Measurements from ENCODE around the gene RSPH1.

Gene RSPH1

GRCh38 chr21:42512346-42513034 lies 16.5 kb upstream of the RSPH1 start:
- DNase-seq: no peak

GRCh38 chr21:42509244-42509643 lies 13.2 kb upstream of the RSPH1 start:
- no peak for DNase-seq

- no peak for DNase-seq
Observed at GRCh38 chr21:42508371-42508770, 12.3 kb upstream of the RSPH1 start.

- DNase-seq: no peak
Observed at GRCh38 chr21:42507418-42507817, 11.4 kb upstream of the RSPH1 start.

- no peak for DNase-seq
Observed at GRCh38 chr21:42505090-42505726, 9.2 kb upstream of the RSPH1 start.

- no peak for DNase-seq
Observed at GRCh38 chr21:42503711-42504110, 7.7 kb upstream of the RSPH1 start.

- DNase-seq: no peak
Observed at GRCh38 chr21:42500736-42501135, 4.7 kb upstream of the RSPH1 start.

- no peak for DNase-seq
Observed at GRCh38 chr21:42500225-42500624, 4.2 kb upstream of the RSPH1 start.

GRCh38 chr21:42499444-42500112 lies 3.6 kb upstream of the RSPH1 start:
- DNase-seq: peak; percentile 75

GRCh38 chr21:42498012-42498411 lies 2.0 kb upstream of the RSPH1 start:
- no peak for DNase-seq

- DNase-seq: no peak
Observed at GRCh38 chr21:42496839-42497202, 797 bp upstream of the RSPH1 start.

- DNase-seq: no peak
Observed at GRCh38 chr21:42495765-42496119, 282 bp downstream of the RSPH1 start.

- no peak for DNase-seq
Observed at GRCh38 chr21:42495027-42495426, 997 bp downstream of the RSPH1 start.

- no peak for DNase-seq
Observed at GRCh38 chr21:42493109-42494060, 2.6 kb downstream of the RSPH1 start.

- no peak for DNase-seq
Observed at GRCh38 chr21:42492201-42492600, 3.8 kb downstream of the RSPH1 start.

- DNase-seq: no peak
Observed at GRCh38 chr21:42491328-42491727, 4.7 kb downstream of the RSPH1 start.

- no peak for DNase-seq
Observed at GRCh38 chr21:42490720-42491119, 5.3 kb downstream of the RSPH1 start.

- no peak for DNase-seq
Observed at GRCh38 chr21:42489991-42490390, 6.0 kb downstream of the RSPH1 start.

- DNase-seq: no peak
Observed at GRCh38 chr21:42489006-42489563, 6.9 kb downstream of the RSPH1 start.

- no peak for DNase-seq
Observed at GRCh38 chr21:42486531-42486930, 9.5 kb downstream of the RSPH1 start.

- no peak for DNase-seq
Observed at GRCh38 chr21:42486072-42486471, 10.0 kb downstream of the RSPH1 start.

- no peak for DNase-seq
Observed at GRCh38 chr21:42484966-42485365, 11.1 kb downstream of the RSPH1 start.

GRCh38 chr21:42481169-42481568 lies 14.9 kb downstream of the RSPH1 start:
- DNase-seq: no peak

Data from retina (tissue), 1 donor.